HCT116 (cell line): ENCODE results near the gene COX10.

ENCODE experiments used
- ATF3 ChIP-seq: IDR thresholded peaks from 2 replicates; pipeline ENCODE4 v1.6.1; 2012
- CTCF ChIP-seq, 3 experiments: fragments of 200-600 bp in 1 of 3; sonication (generic) in 1 of 3; IDR thresholded peaks in 2 of 3; conservative IDR thresholded peaks in 1 of 3; 2 replicates each; pipeline ENCODE4 v1.5.1; 2012 to 2017; ENCODE audit warnings: low read depth in 2 of 3, low read length in 2 of 3, antibody characterized with exemption in 1 of 3, borderline replicate concordance in 1 of 3, control low read depth in 1 of 3, mild to moderate bottlenecking in 1 of 3, mixed read lengths in 1 of 3, mixed run types in 1 of 3, moderate library complexity in 1 of 3; ENCODE audit not compliant: insufficient read depth in 1 of 3
- ELF1 ChIP-seq: IDR thresholded peaks from 2 replicates; pipeline ENCODE4 v1.6.1; 2012; ENCODE audit warnings: low read depth, borderline replicate concordance
- EZH2 ChIP-seq: fragments of 200-600 bp; sonication (generic); IDR thresholded peaks from 2 replicates; pipeline ENCODE4 v1.6.1; 2017; ENCODE audit warnings: antibody characterized with exemption, mixed run types
- POLR2A ChIP-seq: IDR thresholded peaks from 2 replicates; pipeline ENCODE4 v1.7.0; 2011; ENCODE audit warnings: borderline replicate concordance; ENCODE audit not compliant: insufficient read depth, insufficient read length; ENCODE audit errors: extremely low read depth
- POLR2AphosphoS5 ChIP-seq: IDR thresholded peaks from 2 replicates; pipeline ENCODE4 v1.6.1; 2011; ENCODE audit warnings: mild to moderate bottlenecking, low read depth, low read length, moderate library complexity
- RAD21 ChIP-seq: IDR thresholded peaks from 2 replicates; pipeline ENCODE4 v1.6.1; 2012; ENCODE audit warnings: low read depth, mild to moderate bottlenecking
- REST ChIP-seq: IDR thresholded peaks from 2 replicates; pipeline ENCODE4 v1.6.1; 2012; ENCODE audit warnings: low read depth
- SIN3A ChIP-seq: IDR thresholded peaks from 2 replicates; pipeline ENCODE4 v1.6.1; 2012; ENCODE audit warnings: low read depth
- TCF7L2 ChIP-seq: IDR thresholded peaks from 2 replicates; pipeline ENCODE4 v1.7.0; 2011; ENCODE audit warnings: borderline replicate concordance, inconsistent platforms; ENCODE audit not compliant: insufficient read depth, insufficient read length; ENCODE audit errors: extremely low read depth
- ZFX ChIP-seq: fragments of 450-650 bp; IDR thresholded peaks from 2 replicates; pipeline ENCODE4 v1.6.1; 2017

GRCh38 chr17:14121952-14122351 lies 52.6 kb downstream of the COX10 start:
- TF ChIP-seq EZH2, result no peak
- no peak for TF ChIP-seq CTCF (IDR thresholded peaks at IDR 0.05 in 2 of 3, conservative IDR thresholded peaks at IDR 0.05 in 1 of 3; ENCODE audit: borderline replicate concordance in 1 of 3, insufficient read depth in 1 of 3, low read depth in 2 of 3, low read length in 2 of 3)
- no peak for TF ChIP-seq POLR2AphosphoS5
- no peak for TF ChIP-seq REST
- no peak for TF ChIP-seq TCF7L2
- no peak for TF ChIP-seq RAD21
- no peak for TF ChIP-seq POLR2A
- no peak for TF ChIP-seq ELF1
- no peak for TF ChIP-seq ZFX
- no peak for TF ChIP-seq SIN3A
- no peak for TF ChIP-seq ATF3
